GM23338 (cell line): ENCODE data around the gene NEK4. TPM values are rescaled to one million over a fixed set of nuclear protein-coding genes. Genes with fewer than 3 reads are reported as not detected.

Experiments
- ATAC-seq: fragments of 200-7000 bp; cut with Tn5 transposase; 3 replicates; pipeline ENCODE4 v1.9.1; 2020
- DNase-seq: peaks from one replicate; pipeline ENCODE4 v3.0.0-alpha.2; 2015; ENCODE audit warnings: low spot score
- H2AFZ ChIP-seq: fragments of 200-600 bp; sonication (generic); 2 replicates; pipeline ENCODE4 v1.8.0; 2016; ENCODE audit warnings: antibody characterized with exemption, mild to moderate bottlenecking, moderate library complexity
- H3F3A ChIP-seq: fragments of 200-600 bp; sonication (generic); replicated peaks from 2 replicates; pipeline ENCODE4 v1.8.0; 2017; ENCODE audit warnings: antibody characterized with exemption, mixed run types, low read depth
- H3K27ac ChIP-seq: fragments of 200-600 bp; sonication (generic); 2 replicates; pipeline ENCODE4 v1.6.1; 2016; ENCODE audit warnings: low read depth
- H3K27me3 ChIP-seq: fragments of 200-600 bp; sonication (generic); 2 replicates; pipeline ENCODE4 v1.8.0; 2016; ENCODE audit warnings: mild to moderate bottlenecking, mixed run types, moderate library complexity; ENCODE audit not compliant: insufficient read depth
- H3K36me3 ChIP-seq: fragments of 200-600 bp; sonication (generic); 2 replicates; pipeline ENCODE4 v1.8.0; 2016; ENCODE audit warnings: mild to moderate bottlenecking; ENCODE audit not compliant: insufficient read depth
- H3K4me1 ChIP-seq: fragments of 200-600 bp; sonication (generic); 2 replicates; pipeline ENCODE4 v1.8.0; 2016; ENCODE audit warnings: mild to moderate bottlenecking, moderate library complexity; ENCODE audit not compliant: insufficient read depth
- H3K4me2 ChIP-seq: fragments of 200-600 bp; sonication (generic); 2 replicates; pipeline ENCODE4 v1.7.1; 2017; ENCODE audit warnings: mixed run types
- H3K4me3 ChIP-seq: fragments of 200-600 bp; sonication (generic); 2 replicates; pipeline ENCODE4 v1.6.1; 2016; ENCODE audit warnings: mixed run types
- H3K79me2 ChIP-seq: fragments of 200-600 bp; sonication (generic); replicated peaks from 2 replicates; pipeline ENCODE4 v1.8.0; 2017; ENCODE audit warnings: mild to moderate bottlenecking; ENCODE audit not compliant: insufficient read depth
- H3K9me2 ChIP-seq: fragments of 200-600 bp; sonication (generic); 2 replicates; pipeline ENCODE4 v1.8.0; 2017; ENCODE audit not compliant: insufficient read depth
- H4K20me1 ChIP-seq: fragments of 200-600 bp; sonication (generic); replicated peaks from 2 replicates; pipeline ENCODE4 v1.8.0; 2017; ENCODE audit warnings: mild to moderate bottlenecking; ENCODE audit not compliant: insufficient read depth
- H3K27ac Mint-ChIP-seq: 2 replicates; pipeline ENCODE4 v1.8.0; 2020; ENCODE audit warnings: inconsistent platforms, mild to moderate bottlenecking, moderate library complexity, mixed read lengths
- H3K27me3 Mint-ChIP-seq: 3 replicates; pipeline ENCODE4 v1.8.0; 2022; ENCODE audit warnings: low read depth, mild to moderate bottlenecking, moderate library complexity, mixed read lengths, inconsistent platforms; ENCODE audit not compliant: insufficient read depth, poor library complexity
- H3K36me3 Mint-ChIP-seq: 3 replicates; pipeline ENCODE4 v1.8.0; 2021; ENCODE audit warnings: low read depth, mild to moderate bottlenecking, inconsistent platforms, moderate library complexity, mixed read lengths
- H3K4me1 Mint-ChIP-seq: 3 replicates; pipeline ENCODE4 v1.8.0; 2020; ENCODE audit warnings: mild to moderate bottlenecking, inconsistent platforms, mixed read lengths
- H3K4me3 Mint-ChIP-seq: 3 replicates; pipeline ENCODE4 v1.8.0; 2021; ENCODE audit warnings: moderate library complexity, mild to moderate bottlenecking, inconsistent platforms, mixed read lengths
- H3K9me3 Mint-ChIP-seq: 3 replicates; pipeline ENCODE4 v1.8.0; 2020; ENCODE audit warnings: moderate library complexity, mild to moderate bottlenecking, inconsistent platforms, mixed read lengths
- CREB1 ChIP-seq: fragments of 250-450 bp; sonication (Bioruptor Pico); IDR thresholded peaks from 2 replicates; pipeline ENCODE4 v1.5.0; 2020; ENCODE audit warnings: low read depth, mild to moderate bottlenecking, moderate library complexity
- EZH2phosphoT487 ChIP-seq: fragments of 200-600 bp; sonication (generic); IDR thresholded peaks from one replicate; pipeline ENCODE4 v1.8.1; 2018; ENCODE audit warnings: antibody characterized with exemption; ENCODE audit not compliant: unreplicated experiment
- POLR2AphosphoS5 ChIP-seq: IDR thresholded peaks from 2 replicates; pipeline ENCODE4 v1.6.1; 2016; ENCODE audit warnings: antibody characterized with exemption, low read depth
- STAT1 ChIP-seq: IDR thresholded peaks from one replicate; pipeline ENCODE4 v1.6.1; 2016; ENCODE audit warnings: antibody characterized with exemption; ENCODE audit not compliant: unreplicated experiment
- ZNF114 ChIP-seq: fragments of 250-450 bp; sonication (Bioruptor Pico); IDR thresholded peaks from 2 replicates; pipeline ENCODE4 v1.5.0; 2020; ENCODE audit warnings: mild to moderate bottlenecking, moderate library complexity
- ZNF331 ChIP-seq: fragments of 250-450 bp; sonication (Bioruptor Pico); IDR thresholded peaks from 2 replicates; pipeline ENCODE4 v1.5.0; 2020; ENCODE audit warnings: low read depth, mild to moderate bottlenecking, moderate library complexity
- polyA plus RNA-seq: library from polyadenylated mRNA; unstranded; fragments of >200 nt; fragmentation: Nextera tagmentation; extraction: Ambion mirVana; gene quantifications from 2 replicates; pipeline ENCODE4 v1.2.1, GENCODE V29; 2016
- total RNA-seq: library from RNA; depleted of rRNA; stranded (reverse); fragments of >200 nt; shearing (Covaris generic); gene quantifications from 2 replicates; pipeline ENCODE4 v1.2.3, GENCODE V29; 2014
- TF ChIP-seq, protein P1 (sequence below): fragments of 250-450 bp; sonication (Bioruptor Pico); IDR thresholded peaks from 2 replicates; pipeline ENCODE4 v1.5.0; 2020; ENCODE audit warnings: mild to moderate bottlenecking, moderate library complexity

The NEK4 gene
- total and polyA plus RNA-seq, 2 experiments from 2014 or later: 8.6 to 42.7 TPM

DNA sequence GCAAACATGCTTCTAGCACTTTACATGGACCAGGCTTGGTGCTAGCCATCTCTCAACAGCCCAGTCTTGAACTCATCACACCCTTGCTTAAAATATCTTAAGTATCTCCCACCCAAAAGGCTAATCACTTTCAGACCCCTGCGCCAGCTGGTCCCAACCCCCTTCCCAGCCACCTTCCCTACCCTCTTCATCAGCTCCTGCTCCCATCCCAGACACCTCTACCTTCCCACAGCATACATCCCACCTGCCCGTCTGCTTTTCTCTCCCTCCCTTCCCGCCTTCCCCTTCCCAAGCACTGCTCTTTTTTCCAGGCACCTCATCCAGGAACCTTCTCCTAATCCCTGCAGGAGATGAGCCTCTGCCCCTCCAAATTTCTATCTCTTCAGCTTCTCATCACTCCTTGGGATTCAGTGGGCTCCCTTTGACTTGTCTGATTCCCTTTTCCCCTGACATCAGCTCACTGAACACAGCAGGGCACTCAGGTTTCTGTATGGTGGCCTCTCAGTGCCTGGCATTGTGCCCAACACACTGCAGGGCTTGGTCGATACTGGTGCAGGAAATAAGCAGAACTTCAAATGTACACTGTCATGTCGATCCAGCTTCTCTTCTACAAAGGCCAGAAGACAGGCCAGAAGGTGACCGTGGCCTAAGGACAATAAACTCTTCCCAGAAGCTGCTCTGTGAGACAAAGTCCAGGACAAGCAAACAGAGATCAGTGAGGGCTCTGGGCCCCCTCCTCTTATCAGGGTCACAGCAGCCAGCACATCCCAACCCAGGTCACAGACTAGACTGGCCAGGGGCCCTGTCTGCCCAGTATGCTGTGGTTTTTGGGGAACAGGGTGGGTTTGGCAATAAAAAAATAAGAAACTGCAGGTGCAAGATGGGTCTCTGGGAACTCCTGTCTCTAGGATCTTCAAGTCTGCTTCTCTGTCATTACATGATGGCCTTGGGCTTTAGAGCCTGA, 4.4 kb upstream of the NEK4 start:
- Mint-ChIP-seq H3K27ac (no peak overlapping the region), H3K4me1 (no peaks in the 10 kb centered on the region), H3K27me3 (peaks cover 5% of the 10 kb centered on the region), H3K36me3 (no peaks in the 10 kb centered on the region), H3K9me3 (no peaks in the 10 kb centered on the region), H3K4me3 (no peak overlapping the region)
- Histone ChIP-seq H4K20me1 (no peaks in the 10 kb centered on the region), H3K4me2 (no peak overlapping the region), H3K27ac (no peak overlapping the region), H3K27me3 (no peaks in the 10 kb centered on the region), H3K79me2 (0 out of 2 replicates have a peak, but pooled peaks cover under 1% of the 10 kb centered on the region), H3K4me3 (no peak overlapping the region), H3K36me3 (no peaks in the 10 kb centered on the region), H3K4me1 (no peaks in the 10 kb centered on the region), H2AFZ (no peak overlapping the region), H3K9me2 (no peaks in the 10 kb centered on the region), H3F3A (0 out of 2 replicates have a peak, but pooled peaks cover under 1% of the 10 kb centered on the region)
- no peak for TF ChIP-seq STAT1
- TF ChIP-seq, protein P1, sequence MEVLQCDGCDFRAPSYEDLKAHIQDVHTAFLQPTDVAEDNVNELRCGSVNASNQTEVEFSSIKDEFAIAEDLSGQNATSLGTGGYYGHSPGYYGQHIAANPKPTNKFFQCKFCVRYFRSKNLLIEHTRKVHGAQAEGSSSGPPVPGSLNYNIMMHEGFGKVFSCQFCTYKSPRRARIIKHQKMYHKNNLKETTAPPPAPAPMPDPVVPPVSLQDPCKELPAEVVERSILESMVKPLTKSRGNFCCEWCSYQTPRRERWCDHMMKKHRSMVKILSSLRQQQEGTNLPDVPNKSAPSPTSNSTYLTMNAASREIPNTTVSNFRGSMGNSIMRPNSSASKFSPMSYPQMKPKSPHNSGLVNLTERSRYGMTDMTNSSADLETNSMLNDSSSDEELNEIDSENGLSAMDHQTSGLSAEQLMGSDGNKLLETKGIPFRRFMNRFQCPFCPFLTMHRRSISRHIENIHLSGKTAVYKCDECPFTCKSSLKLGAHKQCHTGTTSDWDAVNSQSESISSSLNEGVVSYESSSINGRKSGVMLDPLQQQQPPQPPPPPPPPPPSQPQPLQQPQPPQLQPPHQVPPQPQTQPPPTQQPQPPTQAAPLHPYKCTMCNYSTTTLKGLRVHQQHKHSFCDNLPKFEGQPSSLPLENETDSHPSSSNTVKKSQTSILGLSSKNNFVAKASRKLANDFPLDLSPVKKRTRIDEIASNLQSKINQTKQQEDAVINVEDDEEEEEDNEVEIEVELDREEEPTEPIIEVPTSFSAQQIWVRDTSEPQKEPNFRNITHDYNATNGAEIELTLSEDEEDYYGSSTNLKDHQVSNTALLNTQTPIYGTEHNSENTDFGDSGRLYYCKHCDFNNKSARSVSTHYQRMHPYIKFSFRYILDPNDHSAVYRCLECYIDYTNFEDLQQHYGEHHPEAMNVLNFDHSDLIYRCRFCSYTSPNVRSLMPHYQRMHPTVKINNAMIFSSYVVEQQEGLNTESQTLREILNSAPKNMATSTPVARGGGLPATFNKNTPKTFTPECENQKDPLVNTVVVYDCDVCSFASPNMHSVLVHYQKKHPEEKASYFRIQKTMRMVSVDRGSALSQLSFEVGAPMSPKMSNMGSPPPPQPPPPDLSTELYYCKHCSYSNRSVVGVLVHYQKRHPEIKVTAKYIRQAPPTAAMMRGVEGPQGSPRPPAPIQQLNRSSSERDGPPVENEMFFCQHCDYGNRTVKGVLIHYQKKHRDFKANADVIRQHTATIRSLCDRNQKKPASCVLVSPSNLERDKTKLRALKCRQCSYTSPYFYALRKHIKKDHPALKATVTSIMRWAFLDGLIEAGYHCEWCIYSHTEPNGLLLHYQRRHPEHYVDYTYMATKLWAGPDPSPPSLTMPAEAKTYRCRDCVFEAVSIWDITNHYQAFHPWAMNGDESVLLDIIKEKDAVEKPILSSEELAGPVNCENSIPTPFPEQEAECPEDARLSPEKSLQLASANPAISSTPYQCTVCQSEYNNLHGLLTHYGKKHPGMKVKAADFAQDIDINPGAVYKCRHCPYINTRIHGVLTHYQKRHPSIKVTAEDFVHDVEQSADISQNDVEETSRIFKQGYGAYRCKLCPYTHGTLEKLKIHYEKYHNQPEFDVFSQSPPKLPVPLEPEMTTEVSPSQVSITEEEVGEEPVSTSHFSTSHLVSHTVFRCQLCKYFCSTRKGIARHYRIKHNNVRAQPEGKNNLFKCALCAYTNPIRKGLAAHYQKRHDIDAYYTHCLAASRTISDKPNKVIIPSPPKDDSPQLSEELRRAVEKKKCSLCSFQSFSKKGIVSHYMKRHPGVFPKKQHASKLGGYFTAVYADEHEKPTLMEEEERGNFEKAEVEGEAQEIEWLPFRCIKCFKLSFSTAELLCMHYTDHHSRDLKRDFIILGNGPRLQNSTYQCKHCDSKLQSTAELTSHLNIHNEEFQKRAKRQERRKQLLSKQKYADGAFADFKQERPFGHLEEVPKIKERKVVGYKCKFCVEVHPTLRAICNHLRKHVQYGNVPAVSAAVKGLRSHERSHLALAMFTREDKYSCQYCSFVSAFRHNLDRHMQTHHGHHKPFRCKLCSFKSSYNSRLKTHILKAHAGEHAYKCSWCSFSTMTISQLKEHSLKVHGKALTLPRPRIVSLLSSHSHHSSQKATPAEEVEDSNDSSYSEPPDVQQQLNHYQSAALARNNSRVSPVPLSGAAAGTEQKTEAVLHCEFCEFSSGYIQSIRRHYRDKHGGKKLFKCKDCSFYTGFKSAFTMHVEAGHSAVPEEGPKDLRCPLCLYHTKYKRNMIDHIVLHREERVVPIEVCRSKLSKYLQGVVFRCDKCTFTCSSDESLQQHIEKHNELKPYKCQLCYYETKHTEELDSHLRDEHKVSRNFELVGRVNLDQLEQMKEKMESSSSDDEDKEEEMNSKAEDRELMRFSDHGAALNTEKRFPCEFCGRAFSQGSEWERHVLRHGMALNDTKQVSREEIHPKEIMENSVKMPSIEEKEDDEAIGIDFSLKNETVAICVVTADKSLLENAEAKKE (CRISPR knock-in tag): no peak
- no peak for TF ChIP-seq ZNF114 (CRISPR knock-in tag)
- TF ChIP-seq POLR2AphosphoS5: no peak
- no peak for TF ChIP-seq ZNF331
- no peak for TF ChIP-seq EZH2phosphoT487
- TF ChIP-seq CREB1 (CRISPR knock-in tag): no peak
- ATAC-seq: no peak
- DNase-seq: no peak
